Stomach (tissue), 4 donors: ENCODE measurements around the gene ZNF879.

Experiments used
- CTCF ChIP-seq, 7 experiments: fragments of 450-650 bp in 4 of 7; fragments of 200-600 bp in 3 of 7; sonication (generic) in 3 of 7; IDR thresholded peaks; one replicate each; pipeline ENCODE4 v1.5.1; 2016 to 2019; ENCODE audit warnings: antibody characterized with exemption in 7 of 7, control low read depth in 2 of 7, mild to moderate bottlenecking in 1 of 7
- POLR2A ChIP-seq, 4 donors: fragments of 450-650 bp; IDR thresholded peaks; one replicate each; pipeline ENCODE4 v1.6.1; 2016; ENCODE audit warnings: antibody characterized with exemption in 4 of 4, control low read depth in 2 of 4, mild to moderate bottlenecking in 1 of 4, moderate library complexity in 1 of 4
- POLR2AphosphoS5 ChIP-seq, 3 donors: sonication (generic); formaldehyde crosslinking; IDR thresholded peaks; one replicate each; pipeline ENCODE4 v1.6.1; 2016; ENCODE audit warnings: antibody characterized with exemption in 3 of 3

- TF ChIP-seq CTCF (IDR thresholded peaks at IDR 0.05) (no peak), POLR2A (IDR thresholded peaks at IDR 0.05) (no peak), POLR2AphosphoS5 (IDR thresholded peaks at IDR 0.05) (no peak)
Measured at GRCh38 chr5:179006564-179006963, 17.0 kb upstream of the ZNF879 start.
